Activated T-cell treated with anti-CD3 and anti-CD28 coated beads, Interleukin-2, amount 50 U/mL, for 48 hours (primary cell): Measurements from ENCODE around the gene UGT1A7.

Experiments used
- DNase-seq, 2 experiments: peaks; one replicate each; pipeline ENCODE4 v3.0.0-alpha.2; 2020

UGT1A7 gene

GRCh38 chr2:233764761-233765160, 83.1 kb downstream of the UGT1A7 start:
- no peak for DNase-seq

- DNase-seq, result no peak
Measured at GRCh38 chr2:233766416-233766815, 84.7 kb downstream of the UGT1A7 start.

- no peak for DNase-seq
Measured at GRCh38 chr2:233768076-233768475, 86.4 kb downstream of the UGT1A7 start.

- no peak for DNase-seq
Measured at GRCh38 chr2:233769260-233769659, 87.6 kb downstream of the UGT1A7 start.

GRCh38 chr2:233772153-233772552, 90.5 kb downstream of the UGT1A7 start:
- no peak for DNase-seq

- no peak for DNase-seq
Measured at GRCh38 chr2:233772583-233772982, 90.9 kb downstream of the UGT1A7 start.

GRCh38 chr2:233773854-233774253, 92.2 kb downstream of the UGT1A7 start:
- DNase-seq, result no peak

- no peak for DNase-seq
Measured at GRCh38 chr2:233775414-233775813, 93.7 kb downstream of the UGT1A7 start.

- DNase-seq, result no peak
Measured at GRCh38 chr2:233778030-233778429, 96.3 kb downstream of the UGT1A7 start, which contains the start of gene MROH2A. TSS of gene MROH2A (plus strand) at chr2:233778330. CDS start at chr2:233779359, 1,029 bp downstream.

- no peak for DNase-seq
Measured at GRCh38 chr2:233779722-233780121, 98.0 kb downstream of the UGT1A7 start.

- no peak for DNase-seq
Measured at GRCh38 chr2:233780771-233781170, 99.1 kb downstream of the UGT1A7 start.

GRCh38 chr2:233789554-233789953, 107.9 kb downstream of the UGT1A7 start:
- DNase-seq, result no peak

- DNase-seq, result no peak
Measured at GRCh38 chr2:233791151-233791882, 109.6 kb downstream of the UGT1A7 start.

- no peak for DNase-seq
Measured at GRCh38 chr2:233791883-233792329, 110.2 kb downstream of the UGT1A7 start.

GRCh38 chr2:233792720-233793119, 111.0 kb downstream of the UGT1A7 start:
- no peak for DNase-seq

- no peak for DNase-seq
Measured at GRCh38 chr2:233793465-233794127, 111.9 kb downstream of the UGT1A7 start.

GRCh38 chr2:233794128-233794658, 112.5 kb downstream of the UGT1A7 start:
- DNase-seq, result no peak

- peak in 1 of 2 experiments; percentile 5 for DNase-seq
Measured at GRCh38 chr2:233795735-233796171, 114.1 kb downstream of the UGT1A7 start.

- no peak for DNase-seq
Measured at GRCh38 chr2:233796254-233796653, 114.6 kb downstream of the UGT1A7 start.

- DNase-seq, result peak; percentile 5 to 9
Measured at GRCh38 chr2:233798335-233799086, 116.8 kb downstream of the UGT1A7 start.

- DNase-seq, result peak; percentile 5 to 10
Measured at GRCh38 chr2:233799087-233799665, 117.5 kb downstream of the UGT1A7 start.

GRCh38 chr2:233799716-233800115, 118.0 kb downstream of the UGT1A7 start:
- no peak for DNase-seq

- DNase-seq, result peak; percentile 7
Measured at GRCh38 chr2:233800208-233800607, 118.5 kb downstream of the UGT1A7 start.
